OCI-LY7 (cell line): ENCODE measurements around the gene AATK. TPM values are rescaled to one million over a fixed set of nuclear protein-coding genes. Genes with fewer than 3 reads are reported as not detected.

ENCODE experiments used
- BruUV-seq: library from RNA; stranded (reverse); fragments of 400-500 nt; replicated peaks from 2 replicates; lab custom pipeline; 2021; lab: Mats Ljungman, UMichigan
- CTCF ChIA-PET: fragments of 300-600 bp; sonication (Branson Sonifier 250); formaldehyde crosslinking; loops from one replicate; lab custom pipeline; 2022; ENCODE audit warnings: antibody characterized with exemption; ENCODE audit not compliant: unreplicated experiment; lab: Charles Lee
- POLR2A ChIA-PET: fragments of 300-600 bp; sonication (Branson Sonifier 250); formaldehyde crosslinking; loops from one replicate; lab custom pipeline; 2022; ENCODE audit warnings: antibody characterized with exemption; lab: Charles Lee
- DNase-seq: peaks from one replicate; pipeline ENCODE4 v3.0.0-alpha.2; 2015; ENCODE audit warnings: low spot score
- H2AFZ ChIP-seq: fragments of 200-600 bp; sonication (generic), shearing (Covaris generic); 2 replicates; pipeline ENCODE4 v1.6.1; 2014; ENCODE audit warnings: mild to moderate bottlenecking, antibody characterized with exemption, low read length, moderate library complexity
- H3K27ac ChIP-seq: fragments of 200-600 bp; sonication (generic); 2 replicates; pipeline ENCODE4 v1.5.1; 2014; ENCODE audit warnings: mixed run types, low read depth, mild to moderate bottlenecking, moderate library complexity, low read length, inconsistent platforms; ENCODE audit not compliant: poor library complexity, severe bottlenecking
- H3K36me3 ChIP-seq: fragments of 200-600 bp; sonication (generic); 2 replicates; pipeline ENCODE4 v1.6.1; 2014; ENCODE audit warnings: mild to moderate bottlenecking, antibody characterized with exemption, low read length, moderate library complexity, mixed read lengths; ENCODE audit not compliant: insufficient read depth
- H3K4me1 ChIP-seq: fragments of 200-600 bp; sonication (generic); 2 replicates; pipeline ENCODE4 v1.5.1; 2014; ENCODE audit warnings: mild to moderate bottlenecking, low read length; ENCODE audit not compliant: insufficient read depth, poor library complexity, severe bottlenecking
- H3K4me2 ChIP-seq: fragments of 200-600 bp; sonication (generic); 2 replicates; pipeline ENCODE4 v1.6.1; 2014; ENCODE audit warnings: mild to moderate bottlenecking, low read length
- H3K4me3 ChIP-seq: fragments of 200-600 bp; sonication (generic); 2 replicates; pipeline ENCODE4 v1.5.1; 2014; ENCODE audit warnings: mild to moderate bottlenecking, low read depth, low read length; ENCODE audit not compliant: poor library complexity, severe bottlenecking
- H3K79me2 ChIP-seq: fragments of 200-600 bp; sonication (generic); 2 replicates; pipeline ENCODE4 v1.6.1; 2016; ENCODE audit warnings: low read depth, mild to moderate bottlenecking, low read length, moderate library complexity, mixed read lengths; ENCODE audit not compliant: insufficient read depth
- H3K9me2 ChIP-seq: fragments of 200-600 bp; sonication (generic); 2 replicates; pipeline ENCODE4 v1.6.1; 2016; ENCODE audit warnings: mild to moderate bottlenecking, low read length, mixed read lengths; ENCODE audit not compliant: insufficient read depth
- H3K9me3 ChIP-seq: fragments of 200-600 bp; sonication (generic); 2 replicates; pipeline ENCODE4 v1.6.1; 2014; ENCODE audit warnings: mild to moderate bottlenecking, mixed run types, low read length, mixed read lengths
- H4K20me1 ChIP-seq: fragments of 200-600 bp; sonication (generic); 2 replicates; pipeline ENCODE4 v1.6.1; 2014; ENCODE audit warnings: mild to moderate bottlenecking, antibody characterized with exemption, low read length, moderate library complexity, mixed read lengths; ENCODE audit not compliant: insufficient read depth
- CTCF ChIP-seq: fragments of 200-600 bp; sonication (generic); conservative IDR thresholded peaks from 2 replicates; pipeline ENCODE4 v1.5.1; 2014; ENCODE audit warnings: mild to moderate bottlenecking, antibody characterized with exemption, low read length, moderate library complexity, mixed read lengths
- EZH2phosphoT487 ChIP-seq: fragments of 200-600 bp; sonication (generic); IDR thresholded peaks from 2 replicates; pipeline ENCODE4 v1.6.1; 2018; ENCODE audit warnings: low read depth, borderline replicate concordance, mild to moderate bottlenecking, mixed run types, antibody characterized with exemption, low read length, moderate library complexity, mixed read lengths
- intact Hi-C: fragments of 100-400 bp; cut with micrococcal nuclease; formaldehyde crosslinking; loops from one replicate; pipeline ENCODE4 v1.10.0; 2022; ENCODE audit not compliant: unreplicated experiment
- total RNA-seq, 2 experiments: library from RNA; depleted of rRNA in 1 of 2; stranded (reverse); fragments of >200 nt in 1 of 2; shearing (Covaris generic) in 1 of 2; gene quantifications; 2 replicates each; pipeline ENCODE4 v1.2.3, GENCODE V29; 2014 to 2022

AATK gene
- total RNA-seq, 2 experiments from 2014 or later = 0.03 TPM; not detected in 1

GRCh38 chr17:81208651-81209050, 42.6 kb upstream of the AATK start:
- Histone ChIP-seq H2AFZ (no peak overlapping the region), H3K27ac (no peak overlapping the region), H3K9me2 (no peaks in the 10 kb centered on the region), H3K4me3 (no peak overlapping the region), H3K4me2 (no peak overlapping the region), H4K20me1 (no peaks in the 10 kb centered on the region), H3K36me3 (peaks cover 25% of the 10 kb centered on the region), H3K9me3 (no peaks in the 10 kb centered on the region), H3K79me2 (no peaks in the 10 kb centered on the region), H3K4me1 (peaks cover 12% of the 10 kb centered on the region)
- intact Hi-C loops = no loop called here
- BruUV-seq = no TSS peak
- TF ChIP-seq CTCF (no peak), EZH2phosphoT487 (no peak)
- ChIA-PET CTCF (no interaction called here), POLR2A (no interaction called here)
- DNase-seq = no peak

GRCh38 chr17:81207610-81208581, 41.9 kb upstream of the AATK start:
- CTCF ChIA-PET = interaction anchor here (0.8 to 1.2 kb wide), 2 partner anchors 12 to 160 kb away, joined by 3 read pairs; no protein-coding TSS in a partner anchor
- BruUV-seq = no TSS peak
- intact Hi-C loops = loop anchor here (1.0 kb wide), 3 partner anchors 15 to 43 kb away; partner anchors contain the start of genes NDUFAF8 and TEPSIN

More at GRCh38 chr17:81207610-81208581, 41.9 kb upstream of the AATK start:
- no peak overlapping the region for H3K4me3 ChIP-seq
- POLR2A ChIA-PET = no interaction called here
- no peaks in the 10 kb centered on the region for H3K9me3 ChIP-seq
- no peak overlapping the region for H2AFZ ChIP-seq
- H3K9me2 ChIP-seq = no peaks in the 10 kb centered on the region
- H3K36me3 ChIP-seq = peaks cover 32% of the 10 kb centered on the region
- H3K4me2 ChIP-seq = 0 out of 2 replicates have a peak overlapping the region, but pooled peaks have one; percentile 1
- no peaks in the 10 kb centered on the region for H4K20me1 ChIP-seq
- DNase-seq = peak; percentile 94
- H3K27ac ChIP-seq = peak overlapping the region; percentile 56
- no peak for TF ChIP-seq CTCF
- TF ChIP-seq EZH2phosphoT487 = no peak
- peaks cover 12% of the 10 kb centered on the region for H3K4me1 ChIP-seq
- H3K79me2 ChIP-seq = no peaks in the 10 kb centered on the region
